Stomach (tissue), 9 donors: ENCODE results near the gene ZC3H7B. TPM values are rescaled to one million over a fixed set of nuclear protein-coding genes. Genes with fewer than 3 reads are reported as not detected.

Experiments used
- DNase-seq, 2 donors: peaks; one replicate each; pipeline versions ENCODE4 v3.0.0 to v3.0.0-alpha.2; 2013 to 2019
- H3K27ac ChIP-seq, 5 donors: fragments of 200-600 bp in 4 of 5; sonication (generic) in 4 of 5; one replicate each; pipeline ENCODE4 v1.5.1; 2013 to 2019; ENCODE audit warnings: mild to moderate bottlenecking in 1 of 5, moderate library complexity in 1 of 5
- H3K27me3 ChIP-seq, 3 donors: fragments of 200-600 bp; sonication (generic); one replicate each; pipeline ENCODE4 v1.5.1; 2017 to 2019; ENCODE audit warnings: mixed run types in 1 of 3
- H3K36me3 ChIP-seq, 4 donors: fragments of 200-600 bp; sonication (generic); 1 replicate in 3 of 4; 2 replicates in 1 of 4; pipeline ENCODE4 v1.5.1; 2016 to 2019
- H3K4me1 ChIP-seq, 4 donors: fragments of 200-600 bp; sonication (generic); one replicate each; pipeline ENCODE4 v1.5.1; 2016 to 2019
- H3K4me3 ChIP-seq, 4 donors: fragments of 200-600 bp; sonication (generic) in 3 of 4; one replicate each; pipeline ENCODE4 v1.5.1; 2016 to 2019; ENCODE audit warnings: mild to moderate bottlenecking in 1 of 4
- H3K9me3 ChIP-seq, 4 donors: fragments of 200-600 bp; sonication (generic); one replicate each; pipeline ENCODE4 v1.5.1; 2016 to 2019
- EP300 ChIP-seq: sonication (generic); formaldehyde crosslinking; IDR thresholded peaks from one replicate; pipeline ENCODE4 v1.6.1; 2017; ENCODE audit warnings: antibody characterized with exemption
- POLR2A ChIP-seq, 4 donors: fragments of 450-650 bp; IDR thresholded peaks; one replicate each; pipeline ENCODE4 v1.6.1; 2016; ENCODE audit warnings: antibody characterized with exemption in 4 of 4, control low read depth in 2 of 4, mild to moderate bottlenecking in 1 of 4, moderate library complexity in 1 of 4
- POLR2AphosphoS5 ChIP-seq, 3 donors: sonication (generic); formaldehyde crosslinking; IDR thresholded peaks; one replicate each; pipeline ENCODE4 v1.6.1; 2016; ENCODE audit warnings: antibody characterized with exemption in 3 of 3
- WGBS, 5 donors: extraction: QIAGEN DNeasy Blood & Tissue Kit in 3 of 5; methylation state at CpG; one replicate each; pipeline versions ENCODE4 v1.1.5 to v1.1.7; 2013 to 2018; 5-methylcytosine and 5-hydroxymethylcytosine counted together
- intact Hi-C: fragments of 100-400 bp; cut with DNase I; formaldehyde crosslinking; loops from one replicate; pipeline ENCODE4 v1.15.1; 2023; ENCODE audit warnings: low total_unique reads
- polyA plus RNA-seq, 3 donors: library from polyadenylated mRNA; stranded (reverse); fragments of 200-250 nt; gene quantifications; one replicate each; pipeline ENCODE4 v1.2.3, GENCODE V29; 2013
- total RNA-seq, 5 donors: library from RNA; depleted of rRNA; stranded (reverse); fragments of >200 nt; gene quantifications; one replicate each; pipeline versions ENCODE4 v1.1.0 to v1.2.3, GENCODE V29; 2014 to 2016
- TF ChIP-seq, protein P1 (sequence below), 7 experiments: fragments of 450-650 bp in 4 of 7; fragments of 200-600 bp in 3 of 7; sonication (generic) in 3 of 7; IDR thresholded peaks; one replicate each; pipeline ENCODE4 v1.5.1; 2016 to 2019; ENCODE audit warnings: antibody characterized with exemption in 7 of 7, control low read depth in 2 of 7, mild to moderate bottlenecking in 1 of 7
- donor health status: healthy with polysubstance abuse.
- donor health status: Bipolar disorder and iron deficiency.
- donor health status: healthy.

Gene ZC3H7B
- total and polyA plus RNA-seq, 8 donors, result 4.7 to 40.1 (median 26.2) TPM

GRCh38 chr22:41338614-41339212 is 37.4 kb downstream of the ZC3H7B start:
- TF ChIP-seq EP300 (no peak), POLR2AphosphoS5 (IDR thresholded peaks at IDR 0.05) (no peak), POLR2A (IDR thresholded peaks at IDR 0.05) (no peak)
- TF ChIP-seq, protein P1, sequence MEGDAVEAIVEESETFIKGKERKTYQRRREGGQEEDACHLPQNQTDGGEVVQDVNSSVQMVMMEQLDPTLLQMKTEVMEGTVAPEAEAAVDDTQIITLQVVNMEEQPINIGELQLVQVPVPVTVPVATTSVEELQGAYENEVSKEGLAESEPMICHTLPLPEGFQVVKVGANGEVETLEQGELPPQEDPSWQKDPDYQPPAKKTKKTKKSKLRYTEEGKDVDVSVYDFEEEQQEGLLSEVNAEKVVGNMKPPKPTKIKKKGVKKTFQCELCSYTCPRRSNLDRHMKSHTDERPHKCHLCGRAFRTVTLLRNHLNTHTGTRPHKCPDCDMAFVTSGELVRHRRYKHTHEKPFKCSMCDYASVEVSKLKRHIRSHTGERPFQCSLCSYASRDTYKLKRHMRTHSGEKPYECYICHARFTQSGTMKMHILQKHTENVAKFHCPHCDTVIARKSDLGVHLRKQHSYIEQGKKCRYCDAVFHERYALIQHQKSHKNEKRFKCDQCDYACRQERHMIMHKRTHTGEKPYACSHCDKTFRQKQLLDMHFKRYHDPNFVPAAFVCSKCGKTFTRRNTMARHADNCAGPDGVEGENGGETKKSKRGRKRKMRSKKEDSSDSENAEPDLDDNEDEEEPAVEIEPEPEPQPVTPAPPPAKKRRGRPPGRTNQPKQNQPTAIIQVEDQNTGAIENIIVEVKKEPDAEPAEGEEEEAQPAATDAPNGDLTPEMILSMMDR (IDR thresholded peaks at IDR 0.05), result no peak
- H3K4me3 ChIP-seq, result no peak overlapping the region
- H3K27me3 ChIP-seq, result no peaks in the 10 kb centered on the region
- no peaks in the 10 kb centered on the region for H3K4me1 ChIP-seq
- H3K9me3 ChIP-seq, result no peaks in the 10 kb centered on the region
- peaks cover 60 to 100% (median 97%) of the 10 kb centered on the region in 4 donors for H3K36me3 ChIP-seq
- no peak overlapping the region for H3K27ac ChIP-seq
- 81 to 96% (median 91%) methylated on average over 14 of the region's 14 CpGs for WGBS, 5 donors
- intact Hi-C loops, result no loop called here
- peak in 1 of 2 donors; percentile 9 for DNase-seq

DNA sequence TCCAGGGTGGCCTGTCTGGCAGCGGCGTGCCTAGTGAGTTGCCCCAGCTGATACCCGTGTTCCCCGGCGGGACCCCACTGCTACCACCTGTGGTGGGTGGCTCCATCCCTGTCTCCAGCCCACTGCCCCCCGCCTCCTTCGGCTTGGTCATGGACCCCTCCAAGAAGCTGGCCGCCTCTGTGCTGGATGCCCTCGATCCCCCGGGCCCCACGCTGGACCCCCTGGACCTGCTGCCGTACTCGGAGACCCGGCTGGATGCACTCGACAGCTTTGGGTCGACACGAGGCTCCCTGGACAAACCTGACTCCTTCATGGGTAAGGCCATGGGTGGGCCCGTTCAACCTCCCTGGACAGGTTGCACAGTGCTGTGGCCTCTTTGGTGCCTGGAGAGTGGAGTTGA is 38.5 kb downstream of the ZC3H7B start:
- DNase-seq, result peak in 1 of 2 donors; percentile 1
- Histone ChIP-seq H3K27ac (no peak overlapping the region), H3K9me3 (no peaks in the 10 kb centered on the region), H3K4me1 (peaks cover 0 to 5% (median 0%) of the 10 kb centered on the region in 4 donors), H3K4me3 (no peak overlapping the region), H3K36me3 (peaks cover 59 to 100% (median 97%) of the 10 kb centered on the region in 4 donors), H3K27me3 (no peaks in the 10 kb centered on the region)
- intact Hi-C loops, result no loop called here
- 96 to 97% (median 97%) methylated on average over 18 of the region's 18 CpGs; no CpG with 5 or more reads in 1 of the 5 donors for WGBS, 5 donors
- TF ChIP-seq POLR2A (IDR thresholded peaks at IDR 0.05) (no peak), POLR2AphosphoS5 (IDR thresholded peaks at IDR 0.05) (no peak), EP300 (no peak)
- TF ChIP-seq, protein P1 (IDR thresholded peaks at IDR 0.05), result no peak

- peaks cover 63 to 100% (median 97%) of the 10 kb centered on the region in 4 donors for H3K36me3 ChIP-seq
- H3K27ac ChIP-seq, result no peak overlapping the region
- WGBS, 5 donors, result 76 to 83% (median 81%) methylated on average over 6 to 11 of the region's 11 CpGs
- peak in 1 of 2 donors; percentile 5 for DNase-seq
- no peaks in the 10 kb centered on the region for H3K9me3 ChIP-seq
- H3K4me1 ChIP-seq, result peaks cover 0 to 5% (median 0%) of the 10 kb centered on the region in 4 donors
- intact Hi-C loops, result no loop called here
- TF ChIP-seq POLR2A (IDR thresholded peaks at IDR 0.05) (no peak), POLR2AphosphoS5 (IDR thresholded peaks at IDR 0.05) (no peak), EP300 (no peak)
- TF ChIP-seq, protein P1 (IDR thresholded peaks at IDR 0.05), result no peak
- no peak overlapping the region for H3K4me3 ChIP-seq
- no peaks in the 10 kb centered on the region for H3K27me3 ChIP-seq
Observed at GRCh38 chr22:41340357-41340756, 39.0 kb downstream of the ZC3H7B start.

- 84 to 95% (median 92%) methylated on average over 8 of the region's 8 CpGs for WGBS, 5 donors
Observed at GRCh38 chr22:41341012-41341411, 39.7 kb downstream of the ZC3H7B start.

More at GRCh38 chr22:41341012-41341411, 39.7 kb downstream of the ZC3H7B start:
- TF ChIP-seq POLR2AphosphoS5 (IDR thresholded peaks at IDR 0.05), result no peak
- no peak for TF ChIP-seq POLR2A (IDR thresholded peaks at IDR 0.05)
- TF ChIP-seq EP300, result no peak
- TF ChIP-seq, protein P1 (IDR thresholded peaks at IDR 0.05), result no peak
- Histone ChIP-seq H3K9me3 (no peaks in the 10 kb centered on the region), H3K4me3 (no peak overlapping the region), H3K36me3 (peaks cover 64 to 100% (median 97%) of the 10 kb centered on the region in 4 donors), H3K27me3 (no peaks in the 10 kb centered on the region), H3K27ac (no peak overlapping the region), H3K4me1 (peaks cover 0 to 5% (median 0%) of the 10 kb centered on the region in 4 donors)
- intact Hi-C loops, result no loop called here
- no peak for DNase-seq
